B cell (primary cell): ENCODE results near the gene PIP. TPM values are rescaled to one million over a fixed set of nuclear protein-coding genes. Genes with fewer than 3 reads are reported as not detected.
"Not testable (repeated sequence)": the region's sequence is repeated elsewhere in the genome, so short reads cannot be mapped to it uniquely, and the experiment has no call there.

ENCODE experiments used
- ATAC-seq: fragments of 200-7000 bp; cut with Tn5 transposase; one replicate; pipeline ENCODE4 v1.10.0; 2021; ENCODE audit warnings: low read depth, mild to moderate bottlenecking, moderate number of reproducible peaks, moderate library complexity
- CTCF ChIA-PET: fragments of 350-600 bp; sonication (Branson Sonifier 250); formaldehyde crosslinking; loops from one replicate; lab custom pipeline; 2021; ENCODE audit warnings: antibody characterized with exemption, inconsistent platforms; lab: Charles Lee
- POLR2A ChIA-PET: fragments of 350-600 bp; sonication (Branson Sonifier 250); formaldehyde crosslinking; loops from one replicate; lab custom pipeline; 2021; ENCODE audit warnings: antibody characterized with exemption; lab: Charles Lee
- DNase-seq: peaks from one replicate; pipeline ENCODE4 v3.0.0; 2013
- H2AFZ ChIP-seq: 2 replicates; pipeline ENCODE4 v1.6.1; 2012; ENCODE audit warnings: mild to moderate bottlenecking, low read depth, low read length; ENCODE audit not compliant: insufficient read depth, poor library complexity, severe bottlenecking
- H3K27ac ChIP-seq, 2 donors: 1 replicate in 1 of 2; 2 replicates in 1 of 2; pipeline ENCODE4 v1.5.1; 2012 to 2013; ENCODE audit warnings: low read length in 2 of 2, mild to moderate bottlenecking in 2 of 2, moderate library complexity in 1 of 2
- H3K27me3 ChIP-seq, 4 experiments: fragments of 200-600 bp in 1 of 4; sonication (generic) in 1 of 4; replicated peaks in 1 of 4; 1 replicate in 2 of 4; 2 replicates in 2 of 4; pipeline versions ENCODE4 v1.6.1 to v1.7.0; 2013 to 2016; ENCODE audit warnings: low read length in 3 of 4, mild to moderate bottlenecking in 2 of 4, mixed read lengths in 1 of 4, moderate library complexity in 1 of 4; ENCODE audit not compliant: insufficient read depth in 4 of 4, control insufficient read depth in 3 of 4; ENCODE audit errors: control extremely low read depth in 1 of 4
- H3K36me3 ChIP-seq, 2 experiments: replicated peaks in 1 of 2; 1 replicate in 1 of 2; 2 replicates in 1 of 2; pipeline versions ENCODE4 v1.6.1 to v1.7.1; 2013; ENCODE audit warnings: low read length in 1 of 2; ENCODE audit not compliant: insufficient read depth in 2 of 2, control insufficient read depth in 1 of 2; ENCODE audit errors: control extremely low read depth in 1 of 2, extremely low read depth in 1 of 2
- H3K4me1 ChIP-seq, 2 donors: fragments of 200-600 bp in 1 of 2; sonication (generic) in 1 of 2; 1 replicate in 1 of 2; 2 replicates in 1 of 2; pipeline versions ENCODE4 v1.5.1 to v1.6.1; 2013 to 2017; ENCODE audit warnings: low read length in 2 of 2; ENCODE audit not compliant: control insufficient read depth in 2 of 2, insufficient read depth in 2 of 2
- H3K4me2 ChIP-seq: replicated peaks from 2 replicates; pipeline ENCODE3; 2012; ENCODE audit warnings: mild to moderate bottlenecking, low read depth, low read length; ENCODE audit not compliant: poor library complexity, severe bottlenecking
- H3K4me3 ChIP-seq, 5 experiments: fragments of 200-600 bp in 1 of 5; sonication (generic) in 1 of 5; 1 replicate in 3 of 5; 2 replicates in 2 of 5; pipeline versions ENCODE4 v1.5.1 to v1.7.0; 2011 to 2016; ENCODE audit warnings: low read length in 4 of 5, mild to moderate bottlenecking in 4 of 5, low read depth in 2 of 5, control low read depth in 1 of 5, moderate library complexity in 1 of 5; ENCODE audit not compliant: insufficient read depth in 1 of 5; ENCODE audit errors: control extremely low read depth in 1 of 5, extremely low read depth in 1 of 5
- H3K79me2 ChIP-seq: fragments of 200-600 bp; sonication (generic); one replicate; pipeline ENCODE4 v1.6.0; 2016; ENCODE audit warnings: low read length; ENCODE audit not compliant: control insufficient read depth, insufficient read depth
- H3K9ac ChIP-seq: fragments of 200-600 bp; sonication (generic); 2 replicates; pipeline ENCODE4 v1.6.1; 2017; ENCODE audit warnings: mild to moderate bottlenecking, low read length, moderate library complexity
- H3K9me3 ChIP-seq, 3 donors: one replicate each; pipeline versions ENCODE4 v1.6.1 to v1.7.1; 2013; ENCODE audit warnings: low read length in 2 of 3; ENCODE audit not compliant: control insufficient read depth in 2 of 3, insufficient read depth in 1 of 3; ENCODE audit errors: control extremely low read depth in 1 of 3
- H4K20me1 ChIP-seq: 2 replicates; pipeline ENCODE4 v1.6.0; 2012; ENCODE audit warnings: mild to moderate bottlenecking, low read length; ENCODE audit not compliant: insufficient read depth, control insufficient read depth, poor library complexity, severe bottlenecking
- H3K27ac Mint-ChIP-seq: one replicate; pipeline ENCODE4 v1.8.0; 2021; ENCODE audit warnings: mixed read lengths
- H3K27me3 Mint-ChIP-seq: one replicate; pipeline ENCODE4 v1.8.0; 2021; ENCODE audit warnings: mixed read lengths
- H3K4me1 Mint-ChIP-seq: one replicate; pipeline ENCODE4 v1.8.0; 2021; ENCODE audit warnings: mixed read lengths
- H3K4me3 Mint-ChIP-seq: one replicate; pipeline ENCODE4 v1.8.0; 2021; ENCODE audit warnings: mixed read lengths
- H3K9me3 Mint-ChIP-seq: one replicate; pipeline ENCODE4 v1.8.0; 2022; ENCODE audit warnings: mixed read lengths; ENCODE audit not compliant: insufficient read depth
- EZH2 ChIP-seq: IDR thresholded peaks from 2 replicates; pipeline ENCODE4 v1.6.1; 2012; ENCODE audit warnings: borderline replicate concordance, low read depth, mild to moderate bottlenecking, moderate library complexity, low read length; ENCODE audit not compliant: insufficient read depth, poor library complexity, severe bottlenecking
- WGBS: methylation state at CpG from one replicate; pipeline ENCODE4 v1.1.5; 2013; ENCODE audit warnings: missing lambda C conversion rate; ENCODE audit not compliant: insufficient coverage; 5-methylcytosine and 5-hydroxymethylcytosine counted together
- intact Hi-C: fragments of 100-400 bp; cut with micrococcal nuclease; formaldehyde crosslinking; loops from one replicate; pipeline ENCODE4 v1.10.0; 2022
- polyA plus RNA-seq: library from polyadenylated mRNA; depleted of rRNA; stranded (reverse); fragments of >200 nt; gene quantifications from 2 replicates; pipeline ENCODE4 v1.2.3, GENCODE V29; 2012
- total RNA-seq, 2 donors: library from RNA; stranded (reverse); fragments of 120-200 nt in 1 of 2; gene quantifications; 1 replicate in 1 of 2; 2 replicates in 1 of 2; pipeline versions ENCODE4 v1.2.3 to v1.2.4, GENCODE V29; 2013 to 2022
- TF ChIP-seq, protein P1 (sequence below): fragments of 200-600 bp; IDR thresholded peaks from one replicate; pipeline ENCODE4 v1.8.0; 2022; ENCODE audit warnings: antibody characterized with exemption, mild to moderate bottlenecking

PIP gene
- total and polyA plus RNA-seq, 2 donors (not counting 1 experiment from before 2014, with no cell fraction given), result not detected

DNA sequence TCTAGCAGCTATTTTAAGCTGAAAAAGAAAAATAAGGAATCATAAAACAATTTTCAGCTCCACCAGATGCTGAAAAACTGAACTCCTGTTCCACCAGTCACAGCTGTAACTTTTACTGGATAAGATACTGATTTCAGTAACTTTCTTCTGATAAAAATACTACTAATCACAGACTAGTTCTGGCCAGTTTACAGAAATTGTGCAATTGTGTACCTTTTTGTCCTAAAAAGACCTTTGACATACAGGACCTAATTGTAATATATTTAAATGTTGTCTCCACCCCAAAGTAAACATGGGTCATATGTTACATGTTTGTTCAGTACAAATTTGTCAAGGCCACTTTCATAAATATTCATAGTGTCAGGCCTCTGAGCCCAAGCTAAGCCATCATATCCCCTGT lies 27.1 kb upstream of the PIP start:
- Mint-ChIP-seq H3K4me1 (no peaks in the 10 kb centered on the region), H3K4me3 (no peak overlapping the region), H3K9me3 (peaks cover 9% of the 10 kb centered on the region), H3K27me3 (no peaks in the 10 kb centered on the region), H3K27ac (no peak overlapping the region)
- H3K4me2 ChIP-seq, result no peak overlapping the region
- no peak for DNase-seq
- ChIA-PET CTCF (no interaction called here), POLR2A (no interaction called here)
- H3K4me3 ChIP-seq, result no peak overlapping the region
- no peaks in the 10 kb centered on the region for H3K79me2 ChIP-seq
- intact Hi-C loops, result no loop called here
- no peak overlapping the region for H3K27ac ChIP-seq
- no peak for TF ChIP-seq EZH2
- TF ChIP-seq, protein P1, sequence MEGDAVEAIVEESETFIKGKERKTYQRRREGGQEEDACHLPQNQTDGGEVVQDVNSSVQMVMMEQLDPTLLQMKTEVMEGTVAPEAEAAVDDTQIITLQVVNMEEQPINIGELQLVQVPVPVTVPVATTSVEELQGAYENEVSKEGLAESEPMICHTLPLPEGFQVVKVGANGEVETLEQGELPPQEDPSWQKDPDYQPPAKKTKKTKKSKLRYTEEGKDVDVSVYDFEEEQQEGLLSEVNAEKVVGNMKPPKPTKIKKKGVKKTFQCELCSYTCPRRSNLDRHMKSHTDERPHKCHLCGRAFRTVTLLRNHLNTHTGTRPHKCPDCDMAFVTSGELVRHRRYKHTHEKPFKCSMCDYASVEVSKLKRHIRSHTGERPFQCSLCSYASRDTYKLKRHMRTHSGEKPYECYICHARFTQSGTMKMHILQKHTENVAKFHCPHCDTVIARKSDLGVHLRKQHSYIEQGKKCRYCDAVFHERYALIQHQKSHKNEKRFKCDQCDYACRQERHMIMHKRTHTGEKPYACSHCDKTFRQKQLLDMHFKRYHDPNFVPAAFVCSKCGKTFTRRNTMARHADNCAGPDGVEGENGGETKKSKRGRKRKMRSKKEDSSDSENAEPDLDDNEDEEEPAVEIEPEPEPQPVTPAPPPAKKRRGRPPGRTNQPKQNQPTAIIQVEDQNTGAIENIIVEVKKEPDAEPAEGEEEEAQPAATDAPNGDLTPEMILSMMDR, result no peak
- H3K4me1 ChIP-seq, result no peaks in the 10 kb centered on the region
- H4K20me1 ChIP-seq, result no peaks in the 10 kb centered on the region
- H3K27me3 ChIP-seq, result no peaks in the 10 kb centered on the region
- no peak overlapping the region for H3K9ac ChIP-seq
- H2AFZ ChIP-seq, result no peak overlapping the region
- no peak for ATAC-seq
- H3K9me3 ChIP-seq, result peaks cover 3 to 15% (median 5%) of the 10 kb centered on the region in 3 donors
- H3K36me3 ChIP-seq, result no peaks in the 10 kb centered on the region

DNA sequence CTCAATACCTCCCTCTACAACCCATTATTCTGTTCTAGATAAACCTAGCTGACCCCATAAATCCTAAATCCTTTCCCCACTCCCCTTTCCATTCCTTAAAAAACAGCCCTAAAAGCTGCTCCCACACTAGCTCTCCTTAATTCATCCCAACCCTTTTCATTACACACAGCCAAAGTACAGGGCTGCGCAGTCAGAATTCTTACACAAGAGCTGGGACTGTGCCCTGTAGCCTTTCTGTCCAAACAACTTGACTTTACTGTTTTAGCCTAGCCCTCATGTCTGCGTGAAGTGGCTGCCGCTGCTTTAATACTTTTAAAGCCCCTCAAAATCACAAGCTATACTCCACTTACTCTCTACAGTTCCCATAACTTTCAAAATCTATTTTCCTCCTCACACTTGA lies 23.9 kb upstream of the PIP start:
- DNase-seq, POLR2A ChIA-PET, intact Hi-C loops, H3K4me2 ChIP-seq, H3K79me2 ChIP-seq, ATAC-seq, H3K9ac ChIP-seq, H3K4me3 Mint-ChIP-seq, H2AFZ ChIP-seq, H3K9me3 Mint-ChIP-seq, H4K20me1 ChIP-seq, H3K27me3 ChIP-seq, H3K4me1 Mint-ChIP-seq, H3K36me3 ChIP-seq, H3K4me1 ChIP-seq, H3K27ac ChIP-seq, H3K9me3 ChIP-seq, H3K27ac Mint-ChIP-seq, H3K4me3 ChIP-seq, H3K27me3 Mint-ChIP-seq: not testable (repeated sequence)
- 96% methylated on average over 3 of the region's 3 CpGs for WGBS
- CTCF ChIA-PET, result interaction anchor here (0.6 kb wide), 1 partner anchor 35 kb away, joined by 3 read pairs; no protein-coding TSS in a partner anchor
